Stimulated activated naive B cell treated with anti-CD40 and anti-IgM and Interleukin-4, amounts not matched to agents 10 μg/mL and 1 μg/mL and 100 μg/mL, for 72 hours (primary cell): ENCODE measurements around the gene THAP8.

Source experiments
- ATAC-seq, 2 donors: fragments of 150-1000 bp; cut with Tn5 transposase; replicated peaks; 2 replicates each; pipeline ENCODE4 v1.10.0; 2021; ENCODE audit warnings: moderate library complexity in 1 of 2
- DNase-seq: peaks from one replicate; pipeline ENCODE4 v3.0.0; 2021
- H3K27ac Mint-ChIP-seq: one replicate; pipeline ENCODE4 v1.8.0; 2022; ENCODE audit warnings: mild to moderate bottlenecking, mixed read lengths
- H3K27me3 Mint-ChIP-seq, 2 donors: one replicate each; pipeline ENCODE4 v1.8.0; 2022; ENCODE audit warnings: mixed read lengths in 2 of 2
- H3K36me3 Mint-ChIP-seq, 2 donors: one replicate each; pipeline ENCODE4 v1.8.0; 2022; ENCODE audit warnings: mixed read lengths in 2 of 2, mild to moderate bottlenecking in 1 of 2
- H3K4me1 Mint-ChIP-seq, 2 donors: one replicate each; pipeline ENCODE4 v1.8.0; 2022; ENCODE audit warnings: mixed read lengths in 2 of 2, mild to moderate bottlenecking in 1 of 2
- H3K4me3 Mint-ChIP-seq, 2 donors: one replicate each; pipeline ENCODE4 v1.8.0; 2022; ENCODE audit warnings: mild to moderate bottlenecking in 2 of 2, mixed read lengths in 2 of 2, moderate library complexity in 1 of 2
- H3K9me3 Mint-ChIP-seq, 2 donors: one replicate each; pipeline ENCODE4 v1.8.0; 2022; ENCODE audit warnings: mixed read lengths in 2 of 2, mild to moderate bottlenecking in 1 of 2

Gene THAP8

GRCh38 chr19:36008336-36008978, 45.6 kb downstream of the THAP8 start, which contains the start of gene SYNE4:
SYNE4 (minus strand) TSS chr19:36008813; CDS start chr19:36008681, 132 bp downstream.
- peaks cover 17 to 24% of the 10 kb centered on the region in 2 donors for H3K4me1 Mint-ChIP-seq
- peak within 1 kb of the TSS; percentile 59 for H3K27ac Mint-ChIP-seq
- peak within 1 kb of the TSS; percentile 63 to 71 for H3K4me3 Mint-ChIP-seq
- no peak for DNase-seq
- ATAC-seq: no peak
- H3K36me3 Mint-ChIP-seq: peaks cover 18 to 39% of the 10 kb centered on the region in 2 donors
- peaks cover 8 to 16% of the 10 kb centered on the region in 2 donors for H3K27me3 Mint-ChIP-seq
- H3K9me3 Mint-ChIP-seq: no peaks in the 10 kb centered on the region

- H3K27me3 Mint-ChIP-seq: peaks cover 8 to 16% of the 10 kb centered on the region in 2 donors
- no peak for ATAC-seq
- H3K27ac Mint-ChIP-seq: no peak overlapping the region
- H3K4me1 Mint-ChIP-seq: peaks cover 17% of the 10 kb centered on the region in 2 donors
- H3K36me3 Mint-ChIP-seq: peaks cover 22 to 45% of the 10 kb centered on the region in 2 donors
- no peak for DNase-seq
- H3K4me3 Mint-ChIP-seq: no peak overlapping the region
- no peaks in the 10 kb centered on the region for H3K9me3 Mint-ChIP-seq
Observed at GRCh38 chr19:36006955-36007354, 47.1 kb downstream of the THAP8 start.

DNA sequence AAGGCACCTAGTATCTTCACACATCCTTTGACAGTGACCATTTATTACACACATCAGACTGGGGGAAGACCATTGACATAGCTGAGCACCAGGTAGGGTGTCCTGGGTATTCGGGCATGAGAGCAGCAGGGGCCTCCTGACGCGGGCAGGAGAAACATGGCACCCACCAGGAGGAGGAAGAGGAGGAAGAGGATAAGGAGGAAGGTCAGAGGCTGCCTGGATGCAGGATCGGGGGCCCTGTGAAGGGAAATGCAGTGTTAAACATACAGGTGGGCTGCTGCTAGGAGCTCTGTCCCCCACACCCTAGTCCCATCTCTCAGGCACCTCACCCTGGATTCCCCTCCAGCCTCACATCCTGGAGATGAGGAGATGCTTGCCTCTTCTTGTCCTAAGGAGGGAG, 50.8 kb downstream of the THAP8 start:
- Mint-ChIP-seq H3K4me1 (peaks cover 10 to 22% of the 10 kb centered on the region in 2 donors), H3K36me3 (peaks cover 26 to 41% of the 10 kb centered on the region in 2 donors), H3K27me3 (peaks cover 0 to under 1% of the 10 kb centered on the region in 2 donors), H3K4me3 (no peak overlapping the region), H3K9me3 (no peaks in the 10 kb centered on the region), H3K27ac (peak overlapping the region; percentile 2)
- DNase-seq (no peak), ATAC-seq (no peak)

GRCh38 chr19:36001605-36002004, 52.5 kb downstream of the THAP8 start:
- ATAC-seq: no peak
- H3K4me3 Mint-ChIP-seq: no peak overlapping the region
- no peaks in the 10 kb centered on the region for H3K27me3 Mint-ChIP-seq
- no peaks in the 10 kb centered on the region for H3K9me3 Mint-ChIP-seq
- peaks cover 18 to 34% of the 10 kb centered on the region in 2 donors for H3K4me1 Mint-ChIP-seq
- DNase-seq: no peak
- peaks cover 28 to 44% of the 10 kb centered on the region in 2 donors for H3K36me3 Mint-ChIP-seq
- no peak overlapping the region for H3K27ac Mint-ChIP-seq

DNA sequence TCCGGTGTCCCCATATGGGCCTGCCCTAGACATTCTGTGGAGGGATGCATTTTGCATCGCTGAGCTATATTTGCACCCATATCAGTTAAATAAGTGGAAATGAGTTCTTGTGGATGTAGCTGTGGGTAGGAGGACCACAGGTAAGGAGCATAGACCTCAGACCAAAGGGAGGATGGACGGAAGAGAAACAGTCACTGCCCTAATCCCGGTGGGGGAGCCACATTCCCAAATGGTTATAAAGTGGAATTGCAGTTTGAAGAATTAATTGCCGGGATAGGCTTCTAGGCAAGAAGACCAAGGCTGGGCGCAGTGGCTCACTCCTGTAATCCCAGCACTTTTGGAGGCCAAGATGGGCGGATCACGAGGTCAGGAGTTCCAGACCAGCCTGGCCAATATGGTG, 57.3 kb downstream of the THAP8 start:
- Mint-ChIP-seq H3K36me3 (peaks cover 17 to 33% of the 10 kb centered on the region in 2 donors), H3K27me3 (no peaks in the 10 kb centered on the region), H3K4me3 (peak overlapping the region; percentile 85 to 91), H3K9me3 (no peaks in the 10 kb centered on the region), H3K27ac (peak overlapping the region; percentile 65), H3K4me1 (peaks cover 28 to 66% of the 10 kb centered on the region in 2 donors)
- ATAC-seq (no peak), DNase-seq (no peak)

GRCh38 chr19:35995048-35995993, 58.8 kb downstream of the THAP8 start, which contains the start of gene SDHAF1:
SDHAF1 (plus strand) TSS chr19:35995188; CDS start chr19:35995275, 87 bp downstream.
- Mint-ChIP-seq H3K4me1 (peaks cover 26 to 55% of the 10 kb centered on the region in 2 donors), H3K27ac (peak within 1 kb of the TSS; percentile 96), H3K27me3 (no peaks in the 10 kb centered on the region), H3K4me3 (peak within 1 kb of the TSS; percentile 85 to 95), H3K9me3 (no peaks in the 10 kb centered on the region), H3K36me3 (peaks cover 8 to 22% of the 10 kb centered on the region in 2 donors)
- DNase-seq (peak; percentile 94), ATAC-seq (peak; percentile 90 to 92)

- Mint-ChIP-seq H3K36me3 (peaks cover 6 to 19% of the 10 kb centered on the region in 2 donors), H3K27ac (peak overlapping the region; percentile 72), H3K27me3 (peaks cover 0 to 6% of the 10 kb centered on the region in 2 donors), H3K4me1 (peaks cover 24 to 47% of the 10 kb centered on the region in 2 donors), H3K4me3 (peak overlapping the region; percentile 78 to 83), H3K9me3 (no peaks in the 10 kb centered on the region)
- ATAC-seq (no peak), DNase-seq (no peak)
Observed at GRCh38 chr19:35993923-35994598, 60.0 kb downstream of the THAP8 start.

GRCh38 chr19:35992907-35993765, 60.9 kb downstream of the THAP8 start:
- H3K27me3 Mint-ChIP-seq: peaks cover 0 to 6% of the 10 kb centered on the region in 2 donors
- ATAC-seq (peak in 1 of 2 donors; percentile 19), DNase-seq (no peak)
- peaks cover 3 to 16% of the 10 kb centered on the region in 2 donors for H3K36me3 Mint-ChIP-seq
- H3K9me3 Mint-ChIP-seq: no peaks in the 10 kb centered on the region
- H3K4me3 Mint-ChIP-seq: no peak overlapping the region
- peaks cover 24 to 44% of the 10 kb centered on the region in 2 donors for H3K4me1 Mint-ChIP-seq
- H3K27ac Mint-ChIP-seq: no peak overlapping the region

DNA sequence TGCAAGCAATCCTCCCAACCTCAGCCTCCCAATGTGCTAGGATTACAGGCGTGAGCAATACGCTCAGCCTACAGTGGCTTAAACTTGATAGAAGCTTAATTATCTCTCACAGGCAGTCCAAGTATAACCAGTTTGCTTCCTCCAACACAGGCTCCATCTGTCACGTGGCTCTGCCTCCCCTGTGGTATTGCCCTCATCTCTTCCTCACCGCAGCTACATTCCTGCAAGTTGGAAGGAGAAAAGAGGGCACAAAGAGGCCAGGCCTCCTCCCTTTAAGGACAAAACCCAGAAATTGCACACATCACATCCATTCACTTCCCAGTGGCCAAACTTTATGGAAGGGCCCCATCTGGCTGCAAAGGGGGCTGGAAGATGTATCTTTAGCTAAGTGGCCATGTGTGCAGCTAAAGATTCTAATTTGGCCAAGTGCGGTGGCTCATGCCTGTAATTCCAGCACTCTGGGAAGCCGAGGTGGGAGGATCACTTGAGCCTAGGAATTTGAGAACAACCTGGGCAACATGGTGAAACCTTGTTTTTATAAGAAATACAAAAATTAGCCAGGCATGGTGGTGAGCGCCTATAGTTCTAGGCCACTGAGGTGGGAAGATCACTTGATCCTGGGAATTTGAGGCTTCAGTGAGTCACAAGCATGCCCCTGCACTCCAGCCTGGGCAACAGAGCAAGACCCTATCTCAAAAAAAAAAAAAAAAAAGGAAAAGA, 62.2 kb downstream of the THAP8 start:
- peaks cover 0 to 6% of the 10 kb centered on the region in 2 donors for H3K27me3 Mint-ChIP-seq
- no peak overlapping the region for H3K4me3 Mint-ChIP-seq
- H3K4me1 Mint-ChIP-seq: peaks cover 19 to 38% of the 10 kb centered on the region in 2 donors
- no peak for ATAC-seq
- peaks cover 0 to 8% of the 10 kb centered on the region in 2 donors for H3K36me3 Mint-ChIP-seq
- no peaks in the 10 kb centered on the region for H3K9me3 Mint-ChIP-seq
- DNase-seq: no peak
- H3K27ac Mint-ChIP-seq: peak overlapping the region; percentile 25

DNA sequence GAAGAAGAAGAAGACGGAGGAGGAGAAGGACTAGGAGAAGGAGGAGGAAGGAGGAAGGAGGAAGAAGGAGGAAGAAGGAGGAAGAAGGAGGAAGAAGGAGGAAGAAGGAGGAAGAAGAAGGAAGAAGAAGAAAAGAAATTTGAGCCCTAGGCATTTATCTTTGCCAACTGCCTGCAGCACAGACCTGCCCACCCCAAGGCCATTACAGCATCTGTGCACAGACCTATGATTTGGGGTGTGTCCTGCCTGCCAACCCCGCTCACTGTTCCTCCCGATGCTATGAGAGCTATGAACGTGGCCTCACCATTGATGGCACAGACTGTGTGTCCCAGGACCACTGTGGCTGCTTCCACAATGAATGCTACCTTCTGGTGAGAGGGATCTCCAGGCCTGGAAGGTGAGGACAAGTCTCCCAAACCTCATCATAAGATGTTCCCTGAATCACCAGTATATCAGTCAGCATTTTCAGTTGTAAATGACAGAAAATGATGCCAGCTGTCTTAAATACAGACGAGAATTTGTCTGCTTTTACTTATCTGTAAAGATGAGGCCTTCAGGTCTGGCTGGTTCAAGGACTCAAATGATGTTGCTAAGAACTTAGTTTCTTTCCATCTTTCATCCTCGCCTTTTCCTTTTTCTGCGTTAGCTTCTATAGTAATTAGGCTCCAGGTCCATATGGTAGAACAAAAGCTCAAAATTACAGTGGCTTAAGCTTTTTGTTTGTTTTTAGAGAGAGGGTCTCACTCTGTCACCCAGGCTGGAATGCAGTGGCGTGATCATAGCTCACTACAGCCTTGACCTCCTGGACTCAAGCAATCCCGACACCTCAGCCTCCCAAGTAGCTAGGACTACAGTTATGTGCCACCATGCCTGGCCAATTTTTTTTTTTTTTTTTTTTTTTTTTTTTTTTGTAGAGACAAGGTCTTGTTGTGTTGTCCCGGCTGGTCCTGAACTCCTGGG, 63.0 kb downstream of the THAP8 start:
- Mint-ChIP-seq H3K27me3 (peaks cover 0 to 12% of the 10 kb centered on the region in 2 donors), H3K36me3 (peaks cover 0 to 3% of the 10 kb centered on the region in 2 donors), H3K27ac (no peak overlapping the region), H3K4me3 (no peak overlapping the region), H3K9me3 (no peaks in the 10 kb centered on the region), H3K4me1 (peaks cover 17 to 36% of the 10 kb centered on the region in 2 donors)
- no peak for ATAC-seq
- no peak for DNase-seq

DNA sequence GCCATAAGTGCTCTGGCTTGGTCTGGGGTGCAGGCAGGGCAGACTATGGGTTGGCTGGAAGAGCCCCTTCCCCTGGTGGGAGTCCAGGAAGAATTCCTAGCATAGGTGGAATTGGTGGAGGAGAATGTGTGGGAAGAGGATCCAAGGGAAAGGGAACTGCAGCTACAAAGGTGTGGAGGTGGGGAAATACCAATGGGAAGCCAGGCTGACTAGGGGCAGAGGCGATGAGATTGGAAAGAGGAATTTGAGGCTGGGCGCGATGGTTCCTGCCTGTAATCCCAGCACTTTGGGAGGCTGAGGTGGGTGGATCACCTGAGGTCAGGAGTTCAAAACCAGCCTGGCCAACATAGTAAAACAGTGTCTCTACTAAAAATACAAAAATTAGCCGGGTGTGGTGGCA, 63.9 kb downstream of the THAP8 start:
- DNase-seq (no peak), ATAC-seq (no peak)
- no peaks in the 10 kb centered on the region for H3K9me3 Mint-ChIP-seq
- H3K4me1 Mint-ChIP-seq: peaks cover 14 to 30% of the 10 kb centered on the region in 2 donors
- H3K27me3 Mint-ChIP-seq: peaks cover 8 to 21% of the 10 kb centered on the region in 2 donors
- H3K36me3 Mint-ChIP-seq: no peaks in the 10 kb centered on the region
- no peak overlapping the region for H3K27ac Mint-ChIP-seq
- no peak overlapping the region for H3K4me3 Mint-ChIP-seq

GRCh38 chr19:35988824-35989223, 65.3 kb downstream of the THAP8 start:
- H3K27ac Mint-ChIP-seq: no peak overlapping the region
- no peaks in the 10 kb centered on the region for H3K9me3 Mint-ChIP-seq
- H3K36me3 Mint-ChIP-seq: no peaks in the 10 kb centered on the region
- DNase-seq (no peak), ATAC-seq (no peak)
- H3K4me3 Mint-ChIP-seq: no peak overlapping the region
- H3K4me1 Mint-ChIP-seq: peaks cover 12 to 18% of the 10 kb centered on the region in 2 donors
- peaks cover 16 to 34% of the 10 kb centered on the region in 2 donors for H3K27me3 Mint-ChIP-seq
